BE2C (cell line): ENCODE measurements around the gene BIK.

ENCODE experiments used
- DNase-seq: peaks from one replicate; pipeline ENCODE4 v3.0.0-alpha.2; 2020
- H3K27me3 ChIP-seq: fragments of 250-450 bp; sonication (Bioruptor Pico); 2 replicates; pipeline ENCODE4 v1.5.1; 2020; ENCODE audit warnings: mild to moderate bottlenecking
- H3K36me3 ChIP-seq: fragments of 250-450 bp; sonication (Bioruptor Pico); 2 replicates; pipeline ENCODE4 v1.5.1; 2020; ENCODE audit warnings: mild to moderate bottlenecking
- H3K4me1 ChIP-seq: fragments of 250-450 bp; sonication (Bioruptor Pico); 2 replicates; pipeline ENCODE4 v1.5.1; 2020
- H3K4me3 ChIP-seq: 2 replicates; pipeline ENCODE4 v1.5.1; 2011; ENCODE audit warnings: low read depth, low read length
- H3K9me3 ChIP-seq: fragments of 250-450 bp; sonication (Bioruptor Pico); 2 replicates; pipeline ENCODE4 v1.5.1; 2020
- TF ChIP-seq, protein P1 (sequence below): IDR thresholded peaks from 2 replicates; pipeline ENCODE4 v1.5.1; 2012; ENCODE audit warnings: mild to moderate bottlenecking, low read depth, low read length

BIK gene

DNA sequence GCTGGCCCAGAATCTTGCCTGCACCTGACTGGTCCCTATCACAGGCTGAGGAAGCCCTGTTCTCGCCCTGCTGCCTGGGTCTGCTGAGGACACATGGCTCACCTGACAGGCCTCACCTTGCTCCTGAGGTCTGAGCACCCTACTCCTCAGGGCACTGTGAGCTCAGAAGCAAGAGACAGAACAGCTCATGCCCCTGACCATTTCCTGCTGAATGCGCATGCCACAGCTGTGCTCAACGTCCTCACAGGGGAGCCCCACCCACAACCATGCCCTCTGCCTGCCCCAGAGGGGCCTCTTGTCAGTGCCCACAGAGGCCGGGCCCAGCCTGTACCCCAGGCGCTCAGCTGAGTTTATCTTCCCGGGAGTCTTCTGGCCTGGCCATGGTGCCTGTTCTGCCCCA is 38.0 kb downstream of the BIK start:
- Histone ChIP-seq H3K27me3 (no peaks in the 10 kb centered on the region; the same call in 1 of the 2 replicates), H3K4me1 (no peaks in the 10 kb centered on the region; the same call in 1 of the 2 replicates), H3K4me3 (no peak overlapping the region), H3K9me3 (no peaks in the 10 kb centered on the region), H3K36me3 (no peaks in the 10 kb centered on the region)
- no peak for DNase-seq
- TF ChIP-seq, protein P1, sequence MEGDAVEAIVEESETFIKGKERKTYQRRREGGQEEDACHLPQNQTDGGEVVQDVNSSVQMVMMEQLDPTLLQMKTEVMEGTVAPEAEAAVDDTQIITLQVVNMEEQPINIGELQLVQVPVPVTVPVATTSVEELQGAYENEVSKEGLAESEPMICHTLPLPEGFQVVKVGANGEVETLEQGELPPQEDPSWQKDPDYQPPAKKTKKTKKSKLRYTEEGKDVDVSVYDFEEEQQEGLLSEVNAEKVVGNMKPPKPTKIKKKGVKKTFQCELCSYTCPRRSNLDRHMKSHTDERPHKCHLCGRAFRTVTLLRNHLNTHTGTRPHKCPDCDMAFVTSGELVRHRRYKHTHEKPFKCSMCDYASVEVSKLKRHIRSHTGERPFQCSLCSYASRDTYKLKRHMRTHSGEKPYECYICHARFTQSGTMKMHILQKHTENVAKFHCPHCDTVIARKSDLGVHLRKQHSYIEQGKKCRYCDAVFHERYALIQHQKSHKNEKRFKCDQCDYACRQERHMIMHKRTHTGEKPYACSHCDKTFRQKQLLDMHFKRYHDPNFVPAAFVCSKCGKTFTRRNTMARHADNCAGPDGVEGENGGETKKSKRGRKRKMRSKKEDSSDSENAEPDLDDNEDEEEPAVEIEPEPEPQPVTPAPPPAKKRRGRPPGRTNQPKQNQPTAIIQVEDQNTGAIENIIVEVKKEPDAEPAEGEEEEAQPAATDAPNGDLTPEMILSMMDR = no peak

- H3K4me1 ChIP-seq = peaks cover 4% of the 10 kb centered on the region
- peaks cover 5% of the 10 kb centered on the region; the same call in 1 of the 2 replicates for H3K36me3 ChIP-seq
- H3K27me3 ChIP-seq = no peaks in the 10 kb centered on the region; the same call in 1 of the 2 replicates
- TF ChIP-seq, protein P1 = no peak
- DNase-seq = no peak
- H3K9me3 ChIP-seq = no peaks in the 10 kb centered on the region
- peak overlapping the region; percentile 79 for H3K4me3 ChIP-seq
Measured at GRCh38 chr22:43150731-43151206, 40.2 kb downstream of the BIK start.

- peaks cover 8% of the 10 kb centered on the region for H3K4me1 ChIP-seq
- TF ChIP-seq, protein P1 = no peak
- peaks cover 9% of the 10 kb centered on the region; the same call in 1 of the 2 replicates for H3K36me3 ChIP-seq
- peak within 1 kb of the TSS; percentile 79 for H3K4me3 ChIP-seq
- no peaks in the 10 kb centered on the region for H3K9me3 ChIP-seq
- DNase-seq = peak; percentile 81
- H3K27me3 ChIP-seq = no peaks in the 10 kb centered on the region; the same call in 1 of the 2 replicates
Measured at GRCh38 chr22:43151251-43152002, 40.9 kb downstream of the BIK start, which contains the start of gene TSPO. TSS of gene TSPO (plus strand) at chr22:43151559. CDS start at chr22:43159239, 7,680 bp downstream.

DNA sequence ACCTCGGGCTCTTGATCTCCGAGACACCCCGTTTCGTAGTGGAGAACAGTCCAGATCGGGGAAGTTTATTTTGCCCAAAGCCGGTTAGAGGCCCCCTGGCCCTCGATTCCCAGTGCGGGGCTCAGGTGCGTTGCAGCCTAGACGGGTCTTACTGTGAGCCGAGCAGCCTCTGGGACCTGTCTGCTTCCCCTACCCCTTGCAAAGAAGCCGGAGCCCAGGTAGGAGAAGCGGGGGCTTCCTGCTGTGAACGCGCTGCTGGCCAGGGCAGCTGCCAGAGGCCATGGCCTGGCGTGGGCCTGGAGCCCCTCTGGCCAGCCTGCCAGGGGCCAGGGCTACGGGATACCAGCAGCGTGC is 41.4 kb downstream of the BIK start:
- H3K4me3 ChIP-seq = peak overlapping the region; percentile 79
- H3K4me1 ChIP-seq = peaks cover 8% of the 10 kb centered on the region
- H3K27me3 ChIP-seq = no peaks in the 10 kb centered on the region; the same call in 1 of the 2 replicates
- TF ChIP-seq, protein P1 = no peak
- no peak for DNase-seq
- no peaks in the 10 kb centered on the region for H3K9me3 ChIP-seq
- peaks cover 9% of the 10 kb centered on the region; the same call in 1 of the 2 replicates for H3K36me3 ChIP-seq

- H3K4me3 ChIP-seq = peak overlapping the region; percentile 79
Measured at GRCh38 chr22:43152357-43153071, 42.0 kb downstream of the BIK start.

More at GRCh38 chr22:43152357-43153071, 42.0 kb downstream of the BIK start:
- no peaks in the 10 kb centered on the region for H3K9me3 ChIP-seq
- H3K27me3 ChIP-seq = no peaks in the 10 kb centered on the region; the same call in 1 of the 2 replicates
- peaks cover 9% of the 10 kb centered on the region; the same call in 1 of the 2 replicates for H3K36me3 ChIP-seq
- TF ChIP-seq, protein P1 = no peak
- H3K4me1 ChIP-seq = peaks cover 8% of the 10 kb centered on the region
- peak; percentile 61 for DNase-seq
